Measurements from ENCODE around the gene FCN2.

GRCh38 chr9:134848504-134848903 is 32.1 kb upstream of the FCN2 start:
- TF ChIP-seq, protein P1, sequence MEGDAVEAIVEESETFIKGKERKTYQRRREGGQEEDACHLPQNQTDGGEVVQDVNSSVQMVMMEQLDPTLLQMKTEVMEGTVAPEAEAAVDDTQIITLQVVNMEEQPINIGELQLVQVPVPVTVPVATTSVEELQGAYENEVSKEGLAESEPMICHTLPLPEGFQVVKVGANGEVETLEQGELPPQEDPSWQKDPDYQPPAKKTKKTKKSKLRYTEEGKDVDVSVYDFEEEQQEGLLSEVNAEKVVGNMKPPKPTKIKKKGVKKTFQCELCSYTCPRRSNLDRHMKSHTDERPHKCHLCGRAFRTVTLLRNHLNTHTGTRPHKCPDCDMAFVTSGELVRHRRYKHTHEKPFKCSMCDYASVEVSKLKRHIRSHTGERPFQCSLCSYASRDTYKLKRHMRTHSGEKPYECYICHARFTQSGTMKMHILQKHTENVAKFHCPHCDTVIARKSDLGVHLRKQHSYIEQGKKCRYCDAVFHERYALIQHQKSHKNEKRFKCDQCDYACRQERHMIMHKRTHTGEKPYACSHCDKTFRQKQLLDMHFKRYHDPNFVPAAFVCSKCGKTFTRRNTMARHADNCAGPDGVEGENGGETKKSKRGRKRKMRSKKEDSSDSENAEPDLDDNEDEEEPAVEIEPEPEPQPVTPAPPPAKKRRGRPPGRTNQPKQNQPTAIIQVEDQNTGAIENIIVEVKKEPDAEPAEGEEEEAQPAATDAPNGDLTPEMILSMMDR (IDR thresholded peaks at IDR 0.05) = no peak
- no peak for TF ChIP-seq POLR2AphosphoS5 (IDR thresholded peaks at IDR 0.05)

Data from esophagus muscularis mucosa (tissue), 3 donors.